Stomach smooth muscle (tissue), 2 donors: Measurements from ENCODE around the gene PIAS2.
"Not testable (repeated sequence)": the region's sequence is repeated elsewhere in the genome, so short reads cannot be mapped to it uniquely, and the experiment has no call there.

Experiments used
- H3K27ac ChIP-seq: one replicate; pipeline ENCODE4 v1.7.0; 2013; ENCODE audit warnings: mild to moderate bottlenecking, low read length, inconsistent platforms
- H3K27me3 ChIP-seq, 2 donors: one replicate each; pipeline ENCODE4 v1.7.0; 2013; ENCODE audit warnings: low read length in 2 of 2; ENCODE audit not compliant: insufficient read depth in 2 of 2, control insufficient read depth in 1 of 2
- H3K36me3 ChIP-seq, 2 donors: one replicate each; pipeline ENCODE4 v1.7.0; 2013; ENCODE audit warnings: low read length in 2 of 2; ENCODE audit not compliant: control insufficient read depth in 2 of 2, insufficient read depth in 2 of 2
- H3K4me1 ChIP-seq: one replicate; pipeline ENCODE4 v1.7.0; 2013; ENCODE audit warnings: low read length; ENCODE audit not compliant: control insufficient read depth, insufficient read depth
- H3K4me3 ChIP-seq, 2 donors: one replicate each; pipeline ENCODE4 v1.7.0; 2013; ENCODE audit warnings: low read length in 2 of 2
- H3K9ac ChIP-seq, 2 donors: one replicate each; pipeline ENCODE4 v1.7.0; 2013; ENCODE audit warnings: low read length in 2 of 2, mild to moderate bottlenecking in 1 of 2
- H3K9me3 ChIP-seq, 2 donors: one replicate each; pipeline ENCODE4 v1.7.0; 2013; ENCODE audit warnings: low read length in 2 of 2; ENCODE audit not compliant: control insufficient read depth in 2 of 2
- donor health status: healthy.
- donor health status: Pancreatic carcinoma.

Gene PIAS2

DNA sequence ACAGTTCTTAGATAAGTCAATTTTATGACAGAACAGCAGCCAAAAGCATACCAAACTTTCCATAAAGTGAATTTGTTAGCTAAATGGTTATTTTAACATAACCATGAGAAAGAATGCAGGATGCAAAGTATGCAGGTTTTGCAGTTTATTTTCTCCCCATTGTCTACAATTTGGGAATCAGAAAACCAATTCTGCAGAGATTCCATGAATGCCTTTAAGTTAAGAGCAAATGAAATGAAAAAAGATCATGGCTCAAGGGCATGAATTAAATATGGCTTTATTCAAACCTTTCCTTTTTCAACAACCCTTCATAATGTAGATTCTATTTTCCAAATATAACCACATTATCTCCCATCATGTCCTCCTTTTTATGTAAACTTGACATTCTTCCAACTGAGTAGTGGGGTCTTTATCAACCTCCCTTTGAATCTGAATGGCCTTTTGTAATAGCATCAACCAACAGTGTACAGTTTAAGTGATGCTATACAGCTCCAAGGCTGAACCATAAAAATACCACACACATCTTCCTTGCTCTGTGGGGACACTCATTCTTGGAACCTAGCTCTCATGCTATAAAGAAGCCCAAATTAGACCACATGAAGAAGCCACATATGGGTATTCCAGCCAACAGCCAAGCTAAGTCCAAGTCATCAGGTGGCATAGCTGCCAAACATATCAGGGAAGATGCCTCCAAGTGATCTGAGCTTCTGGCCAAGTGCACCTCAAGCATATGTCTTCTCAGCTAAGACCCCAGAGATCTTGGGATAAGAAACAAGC is 49.8 kb downstream of the PIAS2 start:
- H3K27ac ChIP-seq: no peak overlapping the region
- no peak overlapping the region for H3K9ac ChIP-seq
- H3K4me1 ChIP-seq: no peaks in the 10 kb centered on the region

DNA sequence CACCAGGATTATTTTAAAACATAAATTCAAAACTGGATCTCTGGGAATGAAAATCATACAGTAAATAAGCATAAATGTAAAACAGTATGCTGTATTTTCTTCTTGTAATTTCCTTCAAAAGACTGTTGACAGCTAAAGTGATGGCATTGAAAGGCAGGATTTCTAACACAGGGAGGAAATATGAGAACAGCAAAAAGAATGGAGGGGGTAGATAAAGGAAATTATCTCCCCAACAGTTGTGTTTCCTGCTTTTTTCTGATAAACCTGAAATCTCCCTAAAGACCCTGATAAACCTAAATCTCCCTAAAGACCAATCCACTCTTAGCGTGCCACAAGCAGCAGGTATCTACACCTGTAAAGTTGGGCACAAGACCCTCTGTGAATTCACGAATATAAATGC is 50.8 kb downstream of the PIAS2 start:
- H3K4me3 ChIP-seq: no peak overlapping the region
- no peak overlapping the region for H3K9ac ChIP-seq
- no peaks in the 10 kb centered on the region for H3K27me3 ChIP-seq
- H3K4me1 ChIP-seq: no peaks in the 10 kb centered on the region
- peaks cover 8 to 13% of the 10 kb centered on the region in 2 donors for H3K9me3 ChIP-seq
- H3K27ac ChIP-seq: no peak overlapping the region
- peaks cover 0 to 3% of the 10 kb centered on the region in 2 donors for H3K36me3 ChIP-seq

More for the DNA sequence above, 49.8 kb downstream of the PIAS2 start:
- Histone ChIP-seq H3K27me3 (no peaks in the 10 kb centered on the region), H3K36me3 (peaks cover 0 to 3% of the 10 kb centered on the region in 2 donors), H3K4me3 (no peak overlapping the region), H3K9me3 (peaks cover 8 to 13% of the 10 kb centered on the region in 2 donors)

DNA sequence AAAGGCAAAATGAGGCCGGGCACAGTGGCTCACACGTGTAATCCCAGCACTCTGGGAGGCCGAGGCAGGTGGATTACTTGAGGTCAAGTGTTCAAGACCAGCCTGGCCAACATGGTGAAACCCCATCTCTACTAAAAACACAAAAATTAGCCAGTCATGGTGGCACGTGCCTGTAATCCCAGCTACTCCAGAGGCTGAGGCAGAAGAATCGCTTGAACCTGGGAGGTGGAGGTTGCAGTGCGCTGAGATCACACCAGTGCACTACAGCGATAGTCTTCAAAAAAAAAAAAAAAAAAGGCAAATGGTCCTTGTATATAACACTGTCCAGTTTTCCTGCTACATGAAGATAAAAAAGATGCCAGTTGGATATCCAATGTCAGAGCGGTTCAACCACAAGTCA is 52.1 kb downstream of the PIAS2 start:
- not testable (repeated sequence) for H3K27me3 ChIP-seq, H3K27ac ChIP-seq, H3K9ac ChIP-seq, H3K4me1 ChIP-seq, H3K4me3 ChIP-seq, H3K36me3 ChIP-seq
- peaks cover 8 to 13% of the 10 kb centered on the region in 2 donors for H3K9me3 ChIP-seq

DNA sequence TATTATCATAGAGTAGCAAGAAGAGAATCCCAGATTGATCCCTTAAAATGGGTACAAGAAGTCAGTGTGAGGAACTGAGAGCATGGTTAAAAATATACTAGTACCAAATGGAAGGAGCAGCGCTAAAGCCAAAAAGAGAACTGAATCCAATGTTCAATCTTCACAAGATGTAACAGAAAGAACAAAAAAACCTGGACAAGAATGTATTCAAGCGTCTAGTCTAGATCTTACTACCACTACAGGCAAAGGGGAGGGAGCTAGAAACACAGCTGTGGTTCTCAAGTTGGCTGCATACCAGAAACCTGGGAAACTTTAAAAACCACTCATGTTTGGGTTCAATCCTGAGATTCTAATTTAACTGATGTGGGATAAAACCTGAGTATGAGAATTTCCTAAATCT is 57.5 kb downstream of the PIAS2 start:
- H3K4me1 ChIP-seq: no peaks in the 10 kb centered on the region
- H3K27ac ChIP-seq: no peak overlapping the region
- H3K4me3 ChIP-seq: no peak overlapping the region
- H3K36me3 ChIP-seq: peaks cover 0 to 4% of the 10 kb centered on the region in 2 donors
- H3K9ac ChIP-seq: no peak overlapping the region
- no peaks in the 10 kb centered on the region for H3K9me3 ChIP-seq
- H3K27me3 ChIP-seq: no peaks in the 10 kb centered on the region

DNA sequence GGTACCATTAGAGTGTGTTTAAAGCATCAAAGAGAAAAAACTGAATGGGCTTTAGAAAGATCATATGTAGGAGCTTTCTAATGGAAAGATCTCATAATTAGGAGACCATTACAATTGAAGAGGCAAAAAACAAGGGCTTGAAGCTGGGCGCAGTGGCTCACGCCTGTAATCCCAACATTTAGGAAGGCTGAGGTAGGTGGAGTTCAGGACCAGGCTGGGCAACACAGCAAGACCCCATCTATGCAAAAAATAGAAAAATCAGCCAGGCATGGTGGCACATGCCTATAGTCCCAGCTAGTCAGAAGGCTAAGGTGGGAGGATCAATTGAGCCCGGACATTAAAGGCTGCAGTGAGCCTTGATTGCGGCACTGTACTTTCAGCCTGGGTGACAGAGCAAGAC is 59.0 kb downstream of the PIAS2 start:
- H3K36me3 ChIP-seq: peaks cover 7 to 10% of the 10 kb centered on the region in 2 donors
- H3K27ac ChIP-seq: no peak overlapping the region
- no peak overlapping the region for H3K9ac ChIP-seq
- H3K27me3 ChIP-seq: no peaks in the 10 kb centered on the region
- no peak overlapping the region for H3K4me3 ChIP-seq
- no peaks in the 10 kb centered on the region for H3K4me1 ChIP-seq
- H3K9me3 ChIP-seq: no peaks in the 10 kb centered on the region

DNA sequence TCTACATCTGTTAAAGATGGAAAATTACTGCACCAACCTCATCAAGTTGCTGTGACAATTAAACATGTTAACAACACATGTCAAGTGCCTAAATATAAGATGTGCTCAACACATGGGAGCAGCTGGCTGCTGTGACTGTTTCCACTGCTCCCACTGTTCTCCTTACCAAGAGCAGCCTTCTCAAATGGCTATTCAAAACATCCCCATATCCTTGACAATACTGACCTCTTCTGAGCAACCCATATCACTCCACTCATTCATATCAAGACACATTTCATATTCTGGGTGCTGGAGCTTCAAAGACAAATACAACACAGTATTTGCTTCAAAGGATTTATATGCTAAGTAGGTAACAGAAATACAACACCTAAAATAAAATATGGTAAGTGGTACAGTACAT is 60.3 kb downstream of the PIAS2 start:
- Histone ChIP-seq H3K27ac (no peak overlapping the region), H3K27me3 (no peaks in the 10 kb centered on the region), H3K4me1 (no peaks in the 10 kb centered on the region), H3K9ac (no peak overlapping the region), H3K36me3 (peaks cover 7 to 13% of the 10 kb centered on the region in 2 donors), H3K9me3 (no peaks in the 10 kb centered on the region), H3K4me3 (no peak overlapping the region)

DNA sequence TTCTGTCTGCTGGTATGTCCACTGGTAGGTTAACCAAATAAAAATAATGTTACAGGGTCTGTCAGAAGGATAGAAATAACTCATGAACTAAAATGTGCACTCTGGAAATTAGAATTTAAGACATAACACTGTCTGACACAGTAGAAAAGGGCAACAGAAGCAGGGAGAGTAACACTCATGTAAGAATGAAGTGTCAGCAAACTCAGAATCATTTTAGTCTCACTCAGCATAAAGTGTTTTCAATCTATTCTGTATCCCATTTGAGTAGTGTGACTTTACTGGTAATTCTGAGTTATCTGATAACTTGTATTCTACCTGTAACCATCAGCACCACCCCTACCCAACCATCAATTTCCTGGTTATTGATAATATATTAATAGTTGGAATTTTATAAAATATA is 68.3 kb downstream of the PIAS2 start:
- H3K36me3 ChIP-seq: peaks cover 3 to 7% of the 10 kb centered on the region in 2 donors
- H3K27me3 ChIP-seq: no peaks in the 10 kb centered on the region
- H3K27ac ChIP-seq: no peak overlapping the region
- no peaks in the 10 kb centered on the region for H3K4me1 ChIP-seq
- H3K9ac ChIP-seq: no peak overlapping the region
- no peak overlapping the region for H3K4me3 ChIP-seq
- H3K9me3 ChIP-seq: no peaks in the 10 kb centered on the region

DNA sequence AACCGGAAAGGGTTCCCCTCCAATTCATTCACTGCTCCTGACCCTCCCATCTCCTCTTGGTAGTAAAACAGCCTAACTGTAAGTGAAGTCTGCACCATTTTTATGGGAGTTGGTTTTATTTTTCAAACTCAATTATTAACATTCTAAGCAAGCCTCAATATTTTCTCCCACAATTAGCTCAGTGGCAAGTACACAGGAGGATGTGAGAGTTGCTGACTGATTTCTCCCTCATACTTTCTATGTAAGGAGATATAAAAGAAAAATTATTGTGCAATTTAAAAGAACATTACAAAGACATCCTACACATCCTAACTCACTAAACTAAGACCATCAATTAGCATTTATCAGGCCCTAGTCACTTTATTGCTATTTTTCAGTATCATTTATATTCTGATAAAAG is 73.9 kb downstream of the PIAS2 start:
- Histone ChIP-seq H3K9ac (no peak overlapping the region), H3K36me3 (peaks cover 3 to 4% of the 10 kb centered on the region in 2 donors), H3K27ac (no peak overlapping the region), H3K4me1 (no peaks in the 10 kb centered on the region), H3K27me3 (no peaks in the 10 kb centered on the region), H3K9me3 (no peaks in the 10 kb centered on the region), H3K4me3 (no peak overlapping the region)

GRCh38 chr18:46842583-46842982 is 74.7 kb downstream of the PIAS2 start:
- no peak overlapping the region for H3K4me3 ChIP-seq
- no peak overlapping the region for H3K27ac ChIP-seq
- H3K9me3 ChIP-seq: no peaks in the 10 kb centered on the region
- H3K4me1 ChIP-seq: no peaks in the 10 kb centered on the region
- H3K27me3 ChIP-seq: no peaks in the 10 kb centered on the region
- H3K9ac ChIP-seq: no peak overlapping the region
- H3K36me3 ChIP-seq: peaks cover 3 to 4% of the 10 kb centered on the region in 2 donors

DNA sequence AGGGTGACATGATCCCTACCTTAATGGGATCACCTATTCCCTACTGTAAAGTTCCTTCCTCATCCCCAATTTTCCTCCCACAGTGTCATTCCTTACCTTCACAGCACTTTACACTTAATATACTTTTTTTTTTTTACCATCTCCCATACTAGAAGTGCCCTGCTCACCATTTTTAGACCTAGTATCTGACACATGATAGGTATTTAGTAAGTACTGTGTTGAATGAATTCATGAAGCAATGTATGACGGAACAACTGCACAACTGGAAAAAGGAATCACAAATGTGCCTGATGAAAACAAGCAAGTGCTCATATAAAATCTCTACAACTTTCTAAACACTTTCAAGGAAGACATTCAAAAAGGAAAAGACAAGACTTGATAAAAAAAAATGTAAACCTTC is 83.4 kb downstream of the PIAS2 start:
- Histone ChIP-seq H3K4me1 (no peaks in the 10 kb centered on the region), H3K9me3 (no peaks in the 10 kb centered on the region), H3K9ac (no peak overlapping the region), H3K36me3 (peaks cover 3 to 4% of the 10 kb centered on the region in 2 donors), H3K4me3 (no peak overlapping the region), H3K27ac (no peak overlapping the region), H3K27me3 (no peaks in the 10 kb centered on the region)

DNA sequence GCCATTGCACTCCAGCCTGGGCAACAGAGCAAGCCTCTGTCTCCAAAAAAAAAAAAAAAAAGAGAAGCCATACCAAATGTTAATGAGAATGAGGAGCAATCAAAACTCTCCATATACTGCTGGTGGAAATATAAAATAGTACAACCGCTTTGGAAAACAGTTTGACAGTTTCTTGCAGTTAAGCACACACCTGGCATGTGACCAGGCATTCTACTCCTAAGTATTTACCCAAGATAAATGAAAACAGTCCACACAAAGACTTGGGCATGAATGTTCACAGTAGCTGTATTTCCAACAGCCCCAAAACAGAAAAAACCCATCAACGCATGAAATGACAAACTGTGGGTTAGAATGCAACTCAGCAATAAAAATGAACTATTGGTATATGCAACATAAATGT is 84.5 kb downstream of the PIAS2 start:
- no peaks in the 10 kb centered on the region for H3K4me1 ChIP-seq
- H3K9me3 ChIP-seq: no peaks in the 10 kb centered on the region
- H3K27me3 ChIP-seq: no peaks in the 10 kb centered on the region
- no peak overlapping the region for H3K4me3 ChIP-seq
- no peak overlapping the region for H3K9ac ChIP-seq
- no peak overlapping the region for H3K27ac ChIP-seq
- H3K36me3 ChIP-seq: peaks cover 3 to 10% of the 10 kb centered on the region in 2 donors
